ENCODE data around the gene IGF2. TPM values are rescaled to one million over a fixed set of nuclear protein-coding genes. Genes with fewer than 3 reads are reported as not detected.

IGF2 gene
- total RNA-seq, 1 donor from 2014 or later: 11.7 TPM

DNA sequence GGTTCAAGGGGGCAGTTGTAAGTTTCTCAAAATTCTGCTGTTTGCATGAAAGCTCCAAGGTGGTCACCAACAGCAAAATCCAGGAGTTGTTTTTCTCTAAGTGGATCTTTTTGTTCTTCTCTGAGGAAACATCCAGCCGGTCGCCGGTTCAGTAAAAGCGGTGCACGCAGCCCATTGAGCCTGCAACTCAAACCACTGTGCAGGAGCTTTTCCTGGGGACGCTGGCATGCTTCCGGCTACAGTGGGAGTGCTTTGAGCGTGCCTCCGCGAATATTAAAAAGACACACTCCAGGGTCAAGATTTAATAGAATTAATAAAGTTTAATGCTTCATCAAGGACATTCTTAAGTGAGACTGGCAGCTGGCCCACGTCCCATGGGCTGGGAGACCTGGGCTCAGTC, 25.4 kb downstream of the IGF2 start:
- DNase-seq (ENCODE audit: low read depth): no peak
- TF ChIP-seq, protein P1, sequence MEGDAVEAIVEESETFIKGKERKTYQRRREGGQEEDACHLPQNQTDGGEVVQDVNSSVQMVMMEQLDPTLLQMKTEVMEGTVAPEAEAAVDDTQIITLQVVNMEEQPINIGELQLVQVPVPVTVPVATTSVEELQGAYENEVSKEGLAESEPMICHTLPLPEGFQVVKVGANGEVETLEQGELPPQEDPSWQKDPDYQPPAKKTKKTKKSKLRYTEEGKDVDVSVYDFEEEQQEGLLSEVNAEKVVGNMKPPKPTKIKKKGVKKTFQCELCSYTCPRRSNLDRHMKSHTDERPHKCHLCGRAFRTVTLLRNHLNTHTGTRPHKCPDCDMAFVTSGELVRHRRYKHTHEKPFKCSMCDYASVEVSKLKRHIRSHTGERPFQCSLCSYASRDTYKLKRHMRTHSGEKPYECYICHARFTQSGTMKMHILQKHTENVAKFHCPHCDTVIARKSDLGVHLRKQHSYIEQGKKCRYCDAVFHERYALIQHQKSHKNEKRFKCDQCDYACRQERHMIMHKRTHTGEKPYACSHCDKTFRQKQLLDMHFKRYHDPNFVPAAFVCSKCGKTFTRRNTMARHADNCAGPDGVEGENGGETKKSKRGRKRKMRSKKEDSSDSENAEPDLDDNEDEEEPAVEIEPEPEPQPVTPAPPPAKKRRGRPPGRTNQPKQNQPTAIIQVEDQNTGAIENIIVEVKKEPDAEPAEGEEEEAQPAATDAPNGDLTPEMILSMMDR (conservative IDR thresholded peaks at IDR 0.05; ENCODE audit: low read depth, low read length): no peak

DNA sequence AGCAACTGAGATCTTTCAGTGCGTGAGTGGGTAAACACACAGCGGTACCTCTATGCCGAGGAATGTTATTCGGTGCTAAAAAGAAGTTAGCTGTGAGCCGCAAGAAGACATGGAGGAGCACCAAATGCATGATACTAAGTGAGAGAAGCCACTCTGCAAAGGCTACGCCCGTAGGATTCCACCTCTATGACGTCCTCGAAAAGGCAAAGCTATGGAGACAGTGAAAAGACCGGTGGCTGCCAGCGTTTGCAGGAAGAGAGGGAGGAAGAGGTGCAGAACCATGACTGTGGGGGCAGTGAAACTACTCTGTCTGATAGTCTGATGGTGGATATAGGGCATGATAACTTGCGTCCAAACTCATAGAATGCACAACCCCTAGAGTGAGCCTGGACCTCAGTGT, 28.7 kb downstream of the IGF2 start:
- TF ChIP-seq, protein P1 (conservative IDR thresholded peaks at IDR 0.05; ENCODE audit: low read depth, low read length): no peak
- no peak for DNase-seq (ENCODE audit: low read depth)
- no peak overlapping the region for H3K4me3 ChIP-seq (ENCODE audit: low read depth, low read length)

More for the DNA sequence above, 25.4 kb downstream of the IGF2 start:
- no peak overlapping the region for H3K4me3 ChIP-seq (ENCODE audit: low read depth, low read length)

DNA sequence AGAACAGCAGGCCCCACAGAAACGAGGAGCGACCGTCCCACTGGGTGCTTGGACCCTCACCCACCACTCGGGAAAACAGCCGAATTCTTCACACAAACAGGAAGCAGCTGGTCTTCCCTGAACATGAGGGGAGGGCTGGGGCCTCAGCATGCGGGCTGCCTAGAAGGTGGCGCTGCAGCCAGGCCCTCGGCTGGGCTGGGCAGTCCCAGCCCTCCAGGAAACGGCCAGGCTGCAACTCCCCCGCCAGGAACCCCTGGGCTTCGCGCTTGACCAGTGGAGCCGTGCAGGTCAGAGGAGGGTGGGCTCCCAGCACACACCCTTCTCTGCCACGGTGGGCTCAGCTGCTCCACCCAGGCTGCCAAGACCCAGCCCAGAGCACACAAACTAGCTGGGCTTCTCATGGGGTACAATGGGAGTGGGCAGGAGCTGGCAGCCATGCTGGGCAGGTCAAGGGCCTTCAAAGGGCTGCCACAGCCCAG, 29.6 kb downstream of the IGF2 start:
- no peak for DNase-seq (ENCODE audit: low read depth)
- TF ChIP-seq, protein P1 (conservative IDR thresholded peaks at IDR 0.05; ENCODE audit: low read depth, low read length): no peak

GRCh38 chr11:2108675-2109491, 30.3 kb downstream of the IGF2 start:
- DNase-seq (ENCODE audit: low read depth): no peak
- TF ChIP-seq, protein P1 (conservative IDR thresholded peaks at IDR 0.05; ENCODE audit: low read depth, low read length): no peak

More for the DNA sequence above, 29.6 kb downstream of the IGF2 start:
- H3K4me3 ChIP-seq (ENCODE audit: low read depth, low read length): no peak overlapping the region

DNA sequence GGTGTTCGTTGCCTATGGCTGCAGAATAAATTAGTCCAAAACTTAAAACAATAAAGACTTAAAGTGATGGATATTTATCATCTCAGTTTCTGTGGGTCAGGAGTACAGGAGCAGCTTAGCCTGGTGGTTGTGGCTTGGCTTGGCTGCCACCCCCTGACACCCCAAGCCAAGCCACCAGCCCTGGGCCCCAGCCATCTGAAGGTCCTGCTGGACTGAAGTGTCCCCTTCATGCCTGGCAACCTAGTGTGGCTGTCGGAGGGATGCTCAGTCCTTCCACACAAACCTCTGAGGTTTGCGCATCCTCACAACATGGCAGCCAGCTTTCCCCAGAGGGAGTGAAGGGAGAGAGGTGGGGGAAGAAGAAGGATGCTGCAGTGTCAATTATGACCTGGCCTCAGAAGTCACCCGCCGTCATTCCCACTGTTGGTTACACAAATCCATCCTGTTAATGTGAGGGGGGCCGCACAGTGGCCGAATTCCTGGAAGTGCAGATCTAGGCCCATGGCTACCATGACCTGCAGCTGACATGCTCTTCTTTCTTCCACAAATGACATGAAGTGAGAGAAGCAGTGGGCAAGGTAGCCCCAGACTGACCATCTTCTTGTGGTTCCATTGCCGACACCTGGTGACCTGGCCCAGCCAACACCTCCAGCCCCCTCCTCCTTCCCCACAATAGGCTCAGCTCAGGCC, 31.1 kb downstream of the IGF2 start:
- DNase-seq (ENCODE audit: low read depth): no peak
- no peak overlapping the region for H3K4me3 ChIP-seq (ENCODE audit: low read depth, low read length)

More at GRCh38 chr11:2108675-2109491, 30.3 kb downstream of the IGF2 start:
- H3K4me3 ChIP-seq (ENCODE audit: low read depth, low read length): no peak overlapping the region

GRCh38 chr11:2107521-2107920, 31.7 kb downstream of the IGF2 start:
- no peak overlapping the region for H3K4me3 ChIP-seq (ENCODE audit: low read depth, low read length)
- DNase-seq (ENCODE audit: low read depth): no peak
- TF ChIP-seq, protein P1 (conservative IDR thresholded peaks at IDR 0.05; ENCODE audit: low read depth, low read length): no peak

More for the DNA sequence above, 31.1 kb downstream of the IGF2 start:
- TF ChIP-seq, protein P1 (conservative IDR thresholded peaks at IDR 0.05; ENCODE audit: low read depth, low read length): no peak
